ENCODE results near the gene PLEKHM2.
"Not testable (repeated sequence)": the region's sequence is repeated elsewhere in the genome, so short reads cannot be mapped to it uniquely, and the experiment has no call there.

The PLEKHM2 gene

GRCh38 chr1:15676688-15677661, 7.1 kb upstream of the PLEKHM2 start:
- DNase-seq = no peak

DNA sequence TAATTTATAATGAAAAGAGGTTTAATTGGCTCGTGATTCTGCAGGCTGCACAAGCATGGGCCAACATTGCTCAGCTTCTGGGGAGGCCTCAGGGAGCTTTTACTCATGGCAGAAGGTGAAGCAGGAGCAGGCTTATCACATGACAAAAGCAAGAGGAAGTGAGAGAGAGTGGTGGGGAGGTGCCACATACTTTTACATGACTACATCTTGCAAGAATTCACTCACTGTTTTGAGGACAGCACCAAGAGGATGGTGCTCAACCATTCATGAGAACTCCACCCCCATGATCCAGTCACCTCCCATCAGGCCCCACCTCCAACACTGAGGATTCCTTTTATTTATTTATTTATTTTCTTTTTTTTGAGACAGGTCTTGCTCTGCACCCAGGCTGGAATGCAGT, 5.5 kb upstream of the PLEKHM2 start:
- DNase-seq = no peak

GRCh38 chr1:15680131-15680530, 4.0 kb upstream of the PLEKHM2 start:
- DNase-seq = no peak

DNA sequence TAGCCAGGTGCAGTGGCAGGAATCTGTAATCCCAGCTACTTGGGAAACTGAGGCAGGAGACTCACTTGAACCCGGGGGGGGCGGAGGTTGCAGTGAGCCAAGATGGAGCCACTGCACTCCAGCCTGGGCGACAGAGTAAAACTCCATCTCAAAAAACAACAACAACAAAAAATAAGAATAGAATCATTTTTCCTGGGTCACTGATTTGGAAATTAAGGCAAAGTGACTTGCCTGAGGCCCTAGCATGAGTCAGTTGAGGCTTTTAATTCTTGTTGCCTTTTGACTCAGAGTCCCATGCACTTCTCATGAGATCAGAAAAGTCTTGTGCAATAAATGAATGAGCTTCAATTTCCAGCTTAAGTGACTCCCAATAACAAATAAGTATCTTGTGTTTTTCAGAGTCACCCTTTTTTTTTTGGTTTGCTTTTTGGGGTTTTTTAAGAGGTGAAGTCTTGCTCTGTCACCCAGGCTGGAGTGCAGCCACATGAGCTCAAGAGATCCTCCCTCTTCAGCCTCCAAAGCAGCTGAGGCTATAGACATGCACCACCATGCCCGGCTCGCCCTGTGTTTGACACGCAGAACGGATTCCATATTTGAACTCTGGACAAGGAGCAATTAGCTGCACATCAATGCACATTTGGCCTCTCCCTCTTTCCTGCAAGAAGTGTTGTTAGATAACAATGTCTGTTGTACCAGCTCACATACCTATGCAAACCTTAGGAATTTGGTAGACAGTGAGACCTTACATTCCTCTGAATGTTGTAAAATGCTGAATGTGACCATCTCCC, 3.4 kb upstream of the PLEKHM2 start:
- no peak for DNase-seq

GRCh38 chr1:15681349-15682292, 2.5 kb upstream of the PLEKHM2 start:
- no peak for DNase-seq

DNA sequence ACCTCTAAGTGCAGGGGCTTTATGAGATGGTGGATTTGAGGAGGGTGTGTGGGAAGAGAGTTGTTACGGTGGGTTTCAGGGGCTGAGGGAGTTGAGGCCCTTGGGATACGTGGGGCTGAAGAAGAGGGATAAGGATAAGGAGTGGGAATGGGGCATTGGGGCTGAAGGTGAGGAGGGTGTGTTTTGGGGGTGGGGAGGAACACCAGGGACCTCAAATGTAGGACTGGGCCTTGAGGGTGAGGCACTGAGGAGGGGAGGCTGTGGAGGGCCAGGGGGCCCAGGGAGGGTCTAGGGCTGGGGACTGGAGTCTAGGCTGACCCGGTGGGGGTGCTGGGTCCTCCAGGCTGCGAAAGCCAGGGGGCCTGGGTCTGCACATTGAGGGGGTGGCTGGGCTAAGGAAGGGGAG, 1.2 kb upstream of the PLEKHM2 start:
- no peak for DNase-seq

DNA sequence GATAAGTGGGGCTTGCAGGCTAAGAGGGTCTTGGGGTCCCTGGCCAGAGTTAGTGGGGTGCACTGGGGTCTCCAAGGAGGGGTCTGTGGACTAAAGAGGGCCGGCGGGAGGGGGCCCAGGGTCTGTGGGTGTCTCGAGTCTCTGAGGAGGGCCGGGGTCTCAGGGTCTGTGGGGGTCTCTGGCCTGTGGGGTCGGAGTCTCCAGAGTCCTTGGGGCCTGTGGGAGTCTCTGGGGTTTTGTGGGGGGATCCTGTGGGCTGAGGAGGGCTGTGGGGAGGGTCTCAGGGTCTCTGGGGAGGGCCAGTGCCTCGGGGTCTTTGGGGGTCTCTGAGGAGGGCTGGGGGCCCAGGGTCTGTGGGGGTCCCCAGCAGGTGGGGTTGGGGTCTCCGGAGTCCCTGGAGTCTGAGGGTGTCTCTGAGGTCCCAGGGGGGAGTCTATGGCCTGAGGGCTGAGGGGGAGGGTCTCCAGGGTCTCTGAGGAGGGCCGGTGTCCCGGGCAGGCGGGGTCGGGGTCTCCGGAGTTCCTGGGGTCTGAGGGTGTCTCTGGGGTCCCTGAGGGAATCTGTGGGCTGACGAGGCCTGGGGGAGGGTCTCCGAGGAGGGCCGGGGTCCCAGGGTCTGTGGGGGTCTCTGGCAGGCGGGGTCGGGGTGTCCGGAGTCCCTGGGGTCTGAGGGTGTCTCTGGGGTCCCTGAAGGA, 628 bp upstream of the PLEKHM2 start:
- no peak for DNase-seq

DNA sequence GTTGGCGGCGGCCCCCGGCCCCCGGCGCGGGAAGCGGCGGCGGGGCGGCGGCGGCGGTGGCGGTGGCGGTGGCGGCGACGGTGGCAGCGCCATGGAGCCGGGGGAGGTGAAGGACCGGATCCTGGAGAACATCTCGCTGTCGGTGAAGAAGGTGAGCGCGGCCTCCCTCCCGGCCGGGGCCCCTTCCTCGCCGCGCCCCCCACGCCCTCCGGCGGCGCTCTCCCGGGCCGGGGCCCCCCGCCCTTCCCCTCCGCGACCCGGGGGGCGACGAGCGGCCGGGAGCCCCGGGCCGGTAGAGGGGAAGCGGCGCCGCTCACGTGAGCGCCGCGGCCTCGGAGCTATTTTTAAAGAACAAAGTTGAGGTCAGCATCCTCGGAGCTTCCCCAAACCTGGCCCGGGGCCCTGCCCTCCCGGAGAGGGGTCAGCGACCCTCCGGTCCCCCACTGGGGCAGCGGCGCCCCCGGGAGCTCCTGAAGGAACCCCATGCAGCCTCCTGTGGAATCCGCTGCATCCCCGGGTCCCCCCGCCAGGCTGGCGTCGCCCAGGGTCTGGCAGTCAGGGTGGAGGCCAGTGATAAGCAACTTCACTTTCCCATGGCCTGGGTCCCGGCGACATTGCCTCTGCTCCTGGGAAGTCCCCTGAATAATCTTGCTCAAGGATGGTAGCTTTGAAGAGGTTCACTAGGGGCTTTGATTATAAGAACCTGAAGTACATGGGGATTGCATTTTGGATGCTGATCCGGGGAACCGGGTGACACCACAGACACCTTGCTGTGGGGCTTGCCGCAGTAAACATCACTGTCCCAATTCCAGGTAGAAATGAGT, 560 bp downstream of the PLEKHM2 start:
- DNase-seq = no peak

GRCh38 chr1:15685820-15686219, 1.7 kb downstream of the PLEKHM2 start:
- no peak for DNase-seq

DNA sequence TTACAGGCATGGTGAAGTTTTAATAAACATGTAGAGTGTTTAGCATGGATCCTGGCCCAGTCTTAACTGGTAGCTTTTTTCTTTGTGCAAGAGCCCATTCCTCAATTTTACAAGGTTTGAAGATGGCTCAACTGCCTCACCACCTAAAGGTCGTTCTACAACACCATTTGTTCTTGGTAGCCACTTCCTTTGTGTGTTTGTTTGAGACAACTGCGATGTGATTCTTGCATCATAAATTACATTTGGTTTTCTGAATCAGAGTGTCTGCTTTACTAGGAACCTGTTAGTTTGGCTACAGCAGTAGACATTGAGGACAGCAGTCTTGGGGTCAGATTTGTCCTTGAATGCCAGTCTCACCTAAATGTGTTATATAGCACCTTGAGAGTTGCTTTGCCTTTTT, 3.3 kb downstream of the PLEKHM2 start:
- no peak for DNase-seq

GRCh38 chr1:15690317-15690716, 6.2 kb downstream of the PLEKHM2 start:
- DNase-seq = no peak

DNA sequence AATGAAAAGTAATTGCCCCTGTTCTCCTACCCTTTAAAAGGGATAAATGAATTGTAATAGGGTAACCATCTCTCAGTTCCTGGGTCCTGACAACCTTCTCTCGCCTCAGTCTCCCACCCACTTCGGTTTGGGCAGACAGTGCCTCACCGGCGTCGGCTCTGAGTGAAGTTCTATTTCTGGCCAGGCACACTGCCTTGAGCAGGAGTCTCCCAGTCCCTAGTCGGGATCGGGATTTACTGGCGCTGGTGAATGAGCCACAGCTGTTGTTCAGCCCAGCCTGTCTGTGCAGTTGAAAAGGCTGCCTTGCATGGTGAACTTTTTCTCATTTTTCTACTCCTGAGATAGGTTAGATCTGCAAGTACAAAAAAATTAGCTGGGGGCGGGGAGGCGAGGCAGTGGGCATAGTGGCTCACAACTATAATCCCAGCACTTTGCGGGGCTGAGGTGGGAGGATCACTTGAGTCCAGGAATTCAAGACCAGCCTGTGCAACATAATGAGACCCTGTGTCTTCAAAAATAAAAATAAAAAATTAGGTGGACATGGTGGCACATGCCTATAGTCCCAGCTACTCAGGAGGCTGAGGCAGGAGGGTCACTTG, 7.4 kb downstream of the PLEKHM2 start:
- DNase-seq = no peak

- no peak for DNase-seq
These were observed 8.1 kb downstream of the PLEKHM2 start for GRCh38 chr1:15692121-15692682.

GRCh38 chr1:15693371-15693770, 9.3 kb downstream of the PLEKHM2 start:
- DNase-seq = no peak

- DNase-seq = no peak
These were observed 12.9 kb downstream of the PLEKHM2 start for GRCh38 chr1:15696956-15697521.

- DNase-seq = no peak
These were observed 14.1 kb downstream of the PLEKHM2 start for GRCh38 chr1:15698201-15698600.

GRCh38 chr1:15699321-15699720, 15.2 kb downstream of the PLEKHM2 start:
- not testable (repeated sequence) for DNase-seq

DNA sequence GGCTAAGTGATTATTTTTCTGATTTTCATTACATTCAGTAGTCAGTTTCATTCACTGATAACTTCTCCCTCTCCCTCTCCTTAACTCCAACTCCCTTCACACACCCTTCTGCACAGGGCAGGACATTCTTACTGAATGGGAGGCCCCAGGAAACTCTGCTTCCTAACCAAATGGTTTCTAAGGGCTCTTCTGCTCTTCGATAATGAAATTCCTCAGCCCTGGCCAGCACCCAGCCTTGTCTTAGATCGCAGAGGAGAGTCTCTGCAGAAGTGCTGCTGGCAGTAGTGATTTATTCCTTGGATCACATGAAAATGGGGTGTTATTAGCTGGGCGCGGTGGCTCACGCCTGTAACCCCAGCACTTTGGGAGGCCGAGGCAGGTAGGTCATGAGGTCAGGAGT, 16.4 kb downstream of the PLEKHM2 start:
- DNase-seq = no peak

GRCh38 chr1:15701784-15702183, 17.7 kb downstream of the PLEKHM2 start:
- DNase-seq = no peak

Data from NCI-H1436 (cell line).